H1 (cell line): ENCODE results near the gene CCDC88A. TPM values are rescaled to one million over a fixed set of nuclear protein-coding genes. Genes with fewer than 3 reads are reported as not detected.

ENCODE experiments used
- CTCF ChIA-PET: fragments of 300-600 bp; sonication (Branson Sonifier 250); formaldehyde crosslinking; loops from one replicate; lab custom pipeline; 2021; ENCODE audit not compliant: partially characterized antibody; lab: Charles Lee
- POLR2A ChIA-PET: fragments of 300-600 bp; sonication (Branson Sonifier 250); formaldehyde crosslinking; loops from one replicate; lab custom pipeline; 2021; ENCODE audit warnings: inconsistent platforms; ENCODE audit not compliant: partially characterized antibody; lab: Charles Lee
- DNase-seq, 2 experiments: peaks; one replicate each; pipeline versions ENCODE4 v3.0.0 to v3.0.0-alpha.2; 2010 to 2022; ENCODE audit warnings: low spot score in 2 of 2, low read depth in 1 of 2, mixed read lengths in 1 of 2
- FAIRE-seq: peaks from 2 replicates; lab custom pipeline; 2011; peaks lifted over from hg19 to GRCh38; lab: Jason Lieb, UNC
- H2AFZ ChIP-seq: 2 replicates; pipeline ENCODE4 v1.8.1; 2012; ENCODE audit warnings: low read length, inconsistent platforms
- H2AK5ac ChIP-seq: 2 replicates; pipeline ENCODE4 v1.6.1; 2013; ENCODE audit warnings: low read depth, low read length
- H2BK120ac ChIP-seq: replicated peaks from 2 replicates; pipeline ENCODE3; 2013; ENCODE audit warnings: low read depth, low read length, inconsistent platforms
- H2BK12ac ChIP-seq: 2 replicates; pipeline ENCODE4 v1.6.1; 2013; ENCODE audit warnings: low read depth, low read length
- H2BK15ac ChIP-seq: 2 replicates; pipeline ENCODE4 v1.6.1; 2013; ENCODE audit warnings: low read length
- H2BK20ac ChIP-seq: 2 replicates; pipeline ENCODE4 v1.6.1; 2013; ENCODE audit warnings: low read length
- H2BK5ac ChIP-seq: 2 replicates; pipeline ENCODE4 v1.6.1; 2013; ENCODE audit warnings: low read depth, low read length
- H3K14ac ChIP-seq: 2 replicates; pipeline ENCODE4 v1.6.1; 2013; ENCODE audit warnings: inconsistent platforms; ENCODE audit not compliant: insufficient read length
- H3K18ac ChIP-seq: 2 replicates; pipeline ENCODE4 v1.6.1; 2013; ENCODE audit warnings: low read length; ENCODE audit errors: extremely low read depth
- H3K23ac ChIP-seq: 2 replicates; pipeline ENCODE4 v1.6.1; 2013; ENCODE audit warnings: inconsistent platforms; ENCODE audit not compliant: insufficient read length
- H3K23me2 ChIP-seq: 2 replicates; pipeline ENCODE4 v1.6.1; 2013; ENCODE audit warnings: low read depth, low read length
- H3K27ac ChIP-seq: 2 replicates; pipeline ENCODE4 v1.6.1; 2011; ENCODE audit warnings: low read depth, low read length, inconsistent platforms
- H3K27me3 ChIP-seq, 4 experiments: replicated peaks in 1 of 4; 1 replicate in 1 of 4; 2 replicates in 3 of 4; pipeline versions ENCODE4 v1.6.1 to v1.8.1; 2011 to 2013; ENCODE audit warnings: low read length in 3 of 4, mild to moderate bottlenecking in 3 of 4, inconsistent platforms in 2 of 4, mixed read lengths in 2 of 4, moderate library complexity in 1 of 4; ENCODE audit not compliant: control insufficient read depth in 3 of 4, insufficient read depth in 3 of 4; ENCODE audit errors: extremely low read depth in 1 of 4
- H3K36me3 ChIP-seq, 4 experiments: 2 replicates each; pipeline versions ENCODE4 v1.6.1 to v1.8.1; 2011 to 2013; ENCODE audit warnings: mild to moderate bottlenecking in 4 of 4, low read length in 3 of 4, moderate library complexity in 2 of 4, control low read depth in 1 of 4, inconsistent platforms in 1 of 4; ENCODE audit not compliant: insufficient read depth in 4 of 4, control insufficient read depth in 2 of 4
- H3K4ac ChIP-seq: replicated peaks from 2 replicates; pipeline ENCODE3; 2013; ENCODE audit warnings: low read length, low read depth, mixed read lengths, inconsistent platforms; ENCODE audit not compliant: insufficient read length
- H3K4me1 ChIP-seq, 4 experiments: replicated peaks in 1 of 4; 1 replicate in 1 of 4; 2 replicates in 3 of 4; pipeline versions ENCODE4 v1.6.1 to v1.8.1; 2011 to 2013; ENCODE audit warnings: low read length in 3 of 4, inconsistent platforms in 2 of 4, mixed read lengths in 1 of 4; ENCODE audit not compliant: insufficient read depth in 4 of 4, control insufficient read depth in 3 of 4
- H3K4me2 ChIP-seq, 2 experiments: 2 replicates each; pipeline versions ENCODE4 v1.6.1 to v1.8.1; 2011 to 2013; ENCODE audit warnings: low read depth in 2 of 2, low read length in 2 of 2, control low read depth in 1 of 2, inconsistent platforms in 1 of 2, mild to moderate bottlenecking in 1 of 2; ENCODE audit not compliant: insufficient read depth in 1 of 2
- H3K4me3 ChIP-seq, 4 experiments: fragments of 200-600, 300-600 bp in 1 of 4; sonication (generic), shearing (Covaris generic), sonication (Bioruptor Twin) in 1 of 4; 2 replicates each; pipeline versions ENCODE4 v1.5.1 to v1.8.1; 2011 to 2016; ENCODE audit warnings: low read length in 4 of 4, low read depth in 3 of 4, control low read depth in 2 of 4, inconsistent platforms in 2 of 4, mild to moderate bottlenecking in 2 of 4, mixed read lengths in 1 of 4, moderate library complexity in 1 of 4; ENCODE audit not compliant: insufficient read depth in 2 of 4; ENCODE audit errors: extremely low read depth in 1 of 4
- H3K56ac ChIP-seq: replicated peaks from 2 replicates; pipeline ENCODE3; 2013; ENCODE audit warnings: low read depth, mild to moderate bottlenecking, mixed read lengths, low read length, inconsistent platforms; ENCODE audit not compliant: insufficient read length
- H3K79me1 ChIP-seq: 2 replicates; pipeline ENCODE4 v1.6.1; 2013; ENCODE audit warnings: low read depth, low read length, control low read depth
- H3K79me2 ChIP-seq, 2 experiments: 2 replicates each; pipeline versions ENCODE4 v1.6.1 to v1.8.1; 2012 to 2013; ENCODE audit warnings: low read length in 2 of 2, mild to moderate bottlenecking in 2 of 2, inconsistent platforms in 1 of 2; ENCODE audit not compliant: insufficient read depth in 2 of 2, control insufficient read depth in 1 of 2
- H3K9ac ChIP-seq, 4 experiments: replicated peaks in 1 of 4; 1 replicate in 1 of 4; 2 replicates in 3 of 4; pipeline versions ENCODE4 v1.6.1 to v1.8.1; 2011 to 2013; ENCODE audit warnings: low read depth in 3 of 4, low read length in 3 of 4, control low read depth in 2 of 4, mild to moderate bottlenecking in 2 of 4, moderate library complexity in 2 of 4, inconsistent platforms in 1 of 4; ENCODE audit errors: extremely low read depth in 1 of 4
- H3K9me3 ChIP-seq, 2 experiments: 2 replicates each; pipeline versions ENCODE4 v1.6.1 to v1.8.1; 2012 to 2013; ENCODE audit warnings: mild to moderate bottlenecking in 2 of 2, moderate library complexity in 2 of 2, control low read depth in 1 of 2, inconsistent platforms in 1 of 2, low read depth in 1 of 2, low read length in 1 of 2, mixed read lengths in 1 of 2; ENCODE audit not compliant: insufficient read depth in 2 of 2
- H4K20me1 ChIP-seq, 2 experiments: replicated peaks in 1 of 2; 2 replicates each; pipeline versions ENCODE3 to v1.8.1; 2011 to 2013; ENCODE audit warnings: inconsistent platforms in 2 of 2, low read length in 2 of 2, mild to moderate bottlenecking in 1 of 2; ENCODE audit not compliant: insufficient read depth in 2 of 2, control insufficient read depth in 1 of 2
- H4K5ac ChIP-seq: 2 replicates; pipeline ENCODE4 v1.6.1; 2013; ENCODE audit warnings: low read length, low read depth, mixed read lengths, inconsistent platforms; ENCODE audit not compliant: insufficient read length
- H4K8ac ChIP-seq: 2 replicates; pipeline ENCODE4 v1.8.0; 2013; ENCODE audit warnings: mild to moderate bottlenecking, moderate library complexity, low read length, inconsistent platforms; ENCODE audit not compliant: insufficient read depth; ENCODE audit errors: extremely low read depth
- H4K91ac ChIP-seq: replicated peaks from 2 replicates; pipeline ENCODE3; 2013; ENCODE audit warnings: low read length, mixed read lengths, inconsistent platforms; ENCODE audit not compliant: insufficient read length
- HDAC6 ChIP-seq: IDR thresholded peaks from one replicate; pipeline ENCODE4 v1.7.1; 2012; ENCODE audit warnings: low read depth, mild to moderate bottlenecking, inconsistent platforms, low read length, moderate library complexity
- RNF2 ChIP-seq: fragments of 200-900, 300-1000 bp; sonication (generic); IDR thresholded peaks from 2 replicates; pipeline ENCODE4 v1.7.1; 2016; ENCODE audit warnings: borderline replicate concordance, low read depth, mild to moderate bottlenecking, antibody characterized with exemption, low read length; ENCODE audit not compliant: poor library complexity, severe bottlenecking; ENCODE audit errors: missing control alignments
- WGBS, 2 experiments: shearing (Covaris generic) in 1 of 2; methylation state at CpG; one replicate each; pipeline versions ENCODE4 v1.1.6 to v1.1.7; 2013 to 2015; ENCODE audit warnings: low lambda C conversion rate in 2 of 2, mixed read lengths in 2 of 2, inconsistent platforms in 1 of 2, low coverage in 1 of 2, missing lambda C conversion rate in 1 of 2; ENCODE audit not compliant: insufficient replicate concordance in 2 of 2, insufficient coverage in 1 of 2, insufficient read length in 1 of 2; ENCODE audit errors: extremely low coverage in 1 of 2, missing lambda C conversion rate in 1 of 2; 5-methylcytosine and 5-hydroxymethylcytosine counted together
- polyA plus RNA-seq, 7 experiments: library from polyadenylated mRNA; depleted of rRNA in 3 of 7; stranded (reverse) in 5 of 7; unstranded in 2 of 7; fragments of >200 nt in 5 of 7; fragments of 200-250 nt in 2 of 7; gene quantifications; 1 replicate in 5 of 7; 2 replicates in 1 of 7; 4 replicates in 1 of 7; pipeline versions ENCODE4 v1.2.1 to v1.2.3, GENCODE V29; 2011 to 2013; ENCODE audit warnings: missing spikeins in 2 of 7, mixed read lengths in 2 of 7
- total RNA-seq: library from RNA; stranded (reverse); fragmentation: NEBNext Ultra II Directional; extraction: Animal tissue kit (Norgen Biotek cat#: 25700); gene quantifications from 2 replicates; pipeline ENCODE4 v1.2.1, GENCODE V29; 2021

Gene CCDC88A
- total and polyA plus RNA-seq, 2 of the 8 experiments (the other 6 are each of a cell fraction or from before 2014, with no cell fraction given) = 27.0 to 98.0 TPM

DNA sequence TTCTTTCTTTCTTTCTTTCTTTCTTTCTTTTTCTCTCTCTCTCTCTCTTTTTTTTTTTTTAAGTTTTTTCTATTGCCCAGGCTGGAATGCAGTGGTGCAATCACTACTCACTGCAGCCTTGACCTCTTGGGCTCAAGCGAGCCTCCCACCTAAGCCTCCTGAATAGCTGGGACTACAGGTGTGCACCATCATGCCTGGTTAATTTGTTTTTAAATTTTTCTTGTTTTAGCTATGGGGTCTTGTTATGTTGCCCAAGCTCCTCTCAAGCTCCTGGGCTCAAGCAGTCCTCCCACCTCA lies 19.4 kb upstream of the CCDC88A start:
- Histone ChIP-seq H3K14ac (no peak overlapping the region), H3K9ac (no peak overlapping the region), H2BK20ac (no peak overlapping the region), H2BK12ac (no peak overlapping the region), H3K27ac (no peak overlapping the region), H3K4me3 (no peak overlapping the region), H3K27me3 (no peaks in the 10 kb centered on the region), H3K9me3 (peaks cover 6 to 8% of the 10 kb centered on the region in 2 experiments; a peak in 3 of 4 replicates), H3K23ac (no peak overlapping the region), H2BK120ac (no peak overlapping the region), H4K5ac (no peak overlapping the region), H4K20me1 (no peaks in the 10 kb centered on the region), H3K36me3 (no peaks in the 10 kb centered on the region), H3K18ac (no peak overlapping the region), H4K91ac (no peak overlapping the region), H2BK5ac (no peak overlapping the region), H3K56ac (no peak overlapping the region), H3K4me2 (no peak overlapping the region), H2BK15ac (no peak overlapping the region), H3K4ac (no peak overlapping the region), H3K23me2 (no peaks in the 10 kb centered on the region), H3K79me2 (no peaks in the 10 kb centered on the region), H3K4me1 (no peaks in the 10 kb centered on the region), H2AFZ (no peak overlapping the region), H3K79me1 (no peaks in the 10 kb centered on the region), H4K8ac (no peak overlapping the region), H2AK5ac (no peak overlapping the region)
- 100% methylated on average over 1 of the region's 1 CpG; no CpG with 5 or more reads in 1 of the 2 experiments for WGBS, 2 experiments
- no peak for FAIRE-seq
- CTCF ChIA-PET = interaction anchor here (0.6 to 1.2 kb wide), 4 partner anchors 63 to 651 kb away, joined by 3 to 4 read pairs (median 3); no protein-coding TSS in a partner anchor
- no peak for DNase-seq
- POLR2A ChIA-PET = interaction anchor here (0.8 kb wide), 1 partner anchor 80 kb away, joined by 4 read pairs; the partner anchor contains the start of gene CFAP36
- TF ChIP-seq HDAC6 (no peak), RNF2 (no peak)
